Gastrocnemius medialis (tissue), 4 donors: ENCODE results near the gene GMCL2. TPM values are rescaled to one million over a fixed set of nuclear protein-coding genes. Genes with fewer than 3 reads are reported as not detected.

Experiments used
- ATAC-seq, 2 donors: fragments of 150-250 bp; one replicate each; pipeline ENCODE4 v1.9.1; 2016
- DNase-seq, 2 donors: peaks; one replicate each; pipeline ENCODE4 v3.0.0-alpha.2; 2019
- H3K27ac ChIP-seq, 4 donors: fragments of 200-600 bp; sonication (generic); 1 replicate in 1 of 4; 2 replicates in 3 of 4; pipeline ENCODE4 v1.5.1; 2016 to 2018; ENCODE audit warnings: mild to moderate bottlenecking in 2 of 4, moderate library complexity in 1 of 4
- H3K27me3 ChIP-seq, 3 donors: fragments of 200-600 bp; sonication (generic) in 2 of 3; 1 replicate in 1 of 3; 2 replicates in 2 of 3; pipeline versions ENCODE4 v1.5.1 to v1.6.0; 2016 to 2019; ENCODE audit warnings: mild to moderate bottlenecking in 1 of 3, moderate library complexity in 1 of 3
- H3K36me3 ChIP-seq, 2 donors: fragments of 200-600 bp; sonication (generic) in 1 of 2; one replicate each; pipeline ENCODE4 v1.5.1; 2017 to 2018
- H3K4me1 ChIP-seq, 2 donors: fragments of 200-600 bp; sonication (generic) in 1 of 2; one replicate each; pipeline ENCODE4 v1.5.1; 2016 to 2017; ENCODE audit warnings: mild to moderate bottlenecking in 2 of 2
- H3K4me3 ChIP-seq, 4 donors: fragments of 200-600 bp; sonication (generic) in 3 of 4; 1 replicate in 1 of 4; 2 replicates in 3 of 4; pipeline ENCODE4 v1.5.1; 2016 to 2019; ENCODE audit warnings: mild to moderate bottlenecking in 2 of 4
- H3K9me3 ChIP-seq, 3 donors: fragments of 200-600 bp; sonication (generic) in 2 of 3; 1 replicate in 1 of 3; 2 replicates in 2 of 3; pipeline ENCODE4 v1.5.1; 2016 to 2019
- POLR2A ChIP-seq, 2 donors: fragments of 450-650 bp; IDR thresholded peaks; one replicate each; pipeline ENCODE4 v1.6.1; 2017; ENCODE audit warnings: antibody characterized with exemption in 2 of 2, mild to moderate bottlenecking in 2 of 2, moderate library complexity in 2 of 2
- in situ Hi-C, 4 donors: fragments of 200-750 bp; cut with MboI; loops; one replicate each; pipeline versions ENCODE4 v1.15.0 to v1.8.0; 2017; ENCODE audit warnings: low sequenced_read_pairs in 4 of 4
- intact Hi-C: fragments of 100-400 bp; cut with DNase I; formaldehyde crosslinking; loops from one replicate; pipeline ENCODE4 v1.15.1; 2023; ENCODE audit warnings: low total_unique reads
- total RNA-seq, 4 donors: library from RNA; depleted of rRNA; stranded (reverse); fragments of >200 nt; gene quantifications; one replicate each; pipeline versions ENCODE4 v1.1.0 to v1.2.3, GENCODE V29; 2016
- TF ChIP-seq, protein P1 (sequence below), 5 experiments: fragments of 450-650 bp in 3 of 5; fragments of 200-600 bp in 2 of 5; sonication (generic) in 2 of 5; IDR thresholded peaks in 4 of 5; conservative IDR thresholded peaks in 1 of 5; 1 replicate in 4 of 5; 2 replicates in 1 of 5; pipeline ENCODE4 v1.5.1; 2016 to 2019; ENCODE audit warnings: antibody characterized with exemption in 5 of 5, mild to moderate bottlenecking in 3 of 5, moderate library complexity in 3 of 5

GMCL2 gene
- total RNA-seq, 4 donors from 2014 or later = not detected

- H3K27me3 ChIP-seq = no peaks in the 10 kb centered on the region
- peaks cover 0 to 7% of the 10 kb centered on the region in 2 donors for H3K4me1 ChIP-seq
- intact Hi-C loops = no loop called here
- DNase-seq (no peak), ATAC-seq (no peak)
- in situ Hi-C loops = no loop called here
- peaks cover 0 to 71% of the 10 kb centered on the region in 2 donors for H3K36me3 ChIP-seq
- no peak overlapping the region for H3K4me3 ChIP-seq
- TF ChIP-seq, protein P1, sequence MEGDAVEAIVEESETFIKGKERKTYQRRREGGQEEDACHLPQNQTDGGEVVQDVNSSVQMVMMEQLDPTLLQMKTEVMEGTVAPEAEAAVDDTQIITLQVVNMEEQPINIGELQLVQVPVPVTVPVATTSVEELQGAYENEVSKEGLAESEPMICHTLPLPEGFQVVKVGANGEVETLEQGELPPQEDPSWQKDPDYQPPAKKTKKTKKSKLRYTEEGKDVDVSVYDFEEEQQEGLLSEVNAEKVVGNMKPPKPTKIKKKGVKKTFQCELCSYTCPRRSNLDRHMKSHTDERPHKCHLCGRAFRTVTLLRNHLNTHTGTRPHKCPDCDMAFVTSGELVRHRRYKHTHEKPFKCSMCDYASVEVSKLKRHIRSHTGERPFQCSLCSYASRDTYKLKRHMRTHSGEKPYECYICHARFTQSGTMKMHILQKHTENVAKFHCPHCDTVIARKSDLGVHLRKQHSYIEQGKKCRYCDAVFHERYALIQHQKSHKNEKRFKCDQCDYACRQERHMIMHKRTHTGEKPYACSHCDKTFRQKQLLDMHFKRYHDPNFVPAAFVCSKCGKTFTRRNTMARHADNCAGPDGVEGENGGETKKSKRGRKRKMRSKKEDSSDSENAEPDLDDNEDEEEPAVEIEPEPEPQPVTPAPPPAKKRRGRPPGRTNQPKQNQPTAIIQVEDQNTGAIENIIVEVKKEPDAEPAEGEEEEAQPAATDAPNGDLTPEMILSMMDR (IDR thresholded peaks at IDR 0.05 in 4 of 5, conservative IDR thresholded peaks at IDR 0.05 in 1 of 5) = no peak
- TF ChIP-seq POLR2A (IDR thresholded peaks at IDR 0.05) = no peak
- H3K9me3 ChIP-seq = no peaks in the 10 kb centered on the region
- peak overlapping the region in 1 of 4 donors; percentile 70 for H3K27ac ChIP-seq
Measured at GRCh38 chr5:178143246-178143645, 43.9 kb downstream of the GMCL2 start.

- intact Hi-C loops = no loop called here
- H3K36me3 ChIP-seq = peaks cover 0 to 65% of the 10 kb centered on the region in 2 donors
- TF ChIP-seq POLR2A (IDR thresholded peaks at IDR 0.05) = no peak
- TF ChIP-seq, protein P1 (IDR thresholded peaks at IDR 0.05 in 4 of 5, conservative IDR thresholded peaks at IDR 0.05 in 1 of 5) = no peak
- H3K27ac ChIP-seq = no peak overlapping the region
- in situ Hi-C loops = no loop called here
- H3K27me3 ChIP-seq = no peaks in the 10 kb centered on the region
- no peak overlapping the region for H3K4me3 ChIP-seq
- no peak for DNase-seq
- no peaks in the 10 kb centered on the region for H3K9me3 ChIP-seq
- H3K4me1 ChIP-seq = peaks cover 0 to 7% of the 10 kb centered on the region in 2 donors
- ATAC-seq = no peak
Measured at GRCh38 chr5:178142642-178143041, 44.5 kb downstream of the GMCL2 start.

DNA sequence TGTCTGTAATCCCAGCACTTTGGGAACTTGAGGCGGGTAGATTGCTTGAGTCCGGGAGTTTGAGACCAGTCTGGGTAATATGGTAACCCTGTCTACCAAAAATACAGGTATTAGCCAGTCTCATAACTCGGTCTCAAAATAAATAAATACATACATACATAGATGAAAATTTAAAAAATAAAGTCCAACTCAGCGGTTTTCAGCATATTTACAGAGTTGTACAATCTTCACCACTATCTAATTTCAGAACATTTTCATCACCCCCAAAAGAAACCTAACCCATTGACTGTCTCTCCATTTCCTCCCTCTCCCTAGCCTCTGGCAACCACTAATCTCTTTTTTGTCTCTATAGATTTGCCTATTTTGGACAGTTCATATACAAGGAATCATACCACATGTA lies 45.6 kb downstream of the GMCL2 start:
- intact Hi-C loops = no loop called here
- no peak for DNase-seq
- in situ Hi-C loops = no loop called here
- H3K36me3 ChIP-seq = peaks cover 0 to 55% of the 10 kb centered on the region in 2 donors
- no peak for ATAC-seq
- no peak overlapping the region for H3K4me3 ChIP-seq
- H3K4me1 ChIP-seq = peaks cover 0 to 7% of the 10 kb centered on the region in 2 donors
- no peaks in the 10 kb centered on the region for H3K9me3 ChIP-seq
- H3K27ac ChIP-seq = no peak overlapping the region
- H3K27me3 ChIP-seq = no peaks in the 10 kb centered on the region
- TF ChIP-seq, protein P1 (IDR thresholded peaks at IDR 0.05 in 4 of 5, conservative IDR thresholded peaks at IDR 0.05 in 1 of 5) = no peak

GRCh38 chr5:178137991-178138390 lies 49.2 kb downstream of the GMCL2 start:
- no peak overlapping the region for H3K4me3 ChIP-seq
- no peaks in the 10 kb centered on the region for H3K4me1 ChIP-seq
- intact Hi-C loops = no loop called here
- H3K36me3 ChIP-seq = peaks cover 0 to 33% of the 10 kb centered on the region in 2 donors
- DNase-seq (no peak), ATAC-seq (no peak)
- H3K9me3 ChIP-seq = no peaks in the 10 kb centered on the region
- H3K27me3 ChIP-seq = no peaks in the 10 kb centered on the region
- H3K27ac ChIP-seq = no peak overlapping the region
- in situ Hi-C loops = no loop called here
- TF ChIP-seq, protein P1 (IDR thresholded peaks at IDR 0.05 in 4 of 5, conservative IDR thresholded peaks at IDR 0.05 in 1 of 5) = no peak
- no peak for TF ChIP-seq POLR2A (IDR thresholded peaks at IDR 0.05)

GRCh38 chr5:178136990-178137389 lies 50.2 kb downstream of the GMCL2 start:
- no peak for TF ChIP-seq POLR2A (IDR thresholded peaks at IDR 0.05)
- TF ChIP-seq, protein P1 (IDR thresholded peaks at IDR 0.05 in 4 of 5, conservative IDR thresholded peaks at IDR 0.05 in 1 of 5) = no peak
- Histone ChIP-seq H3K27ac (no peak overlapping the region), H3K4me3 (no peak overlapping the region), H3K36me3 (peaks cover 0 to 23% of the 10 kb centered on the region in 2 donors), H3K27me3 (no peaks in the 10 kb centered on the region), H3K9me3 (no peaks in the 10 kb centered on the region), H3K4me1 (peaks cover 1 to 3% of the 10 kb centered on the region in 2 donors)
- ATAC-seq (no peak), DNase-seq (no peak)
- in situ Hi-C loops (no loop called here), intact Hi-C loops (no loop called here)
